ENCODE data around the gene SLC12A4.
"Not testable (repeated sequence)": the region's sequence is repeated elsewhere in the genome, so short reads cannot be mapped to it uniquely, and the experiment has no call there.

The SLC12A4 gene

GRCh38 chr16:67924140-67924906, 44.1 kb downstream of the SLC12A4 start:
- no peak for DNase-seq

DNA sequence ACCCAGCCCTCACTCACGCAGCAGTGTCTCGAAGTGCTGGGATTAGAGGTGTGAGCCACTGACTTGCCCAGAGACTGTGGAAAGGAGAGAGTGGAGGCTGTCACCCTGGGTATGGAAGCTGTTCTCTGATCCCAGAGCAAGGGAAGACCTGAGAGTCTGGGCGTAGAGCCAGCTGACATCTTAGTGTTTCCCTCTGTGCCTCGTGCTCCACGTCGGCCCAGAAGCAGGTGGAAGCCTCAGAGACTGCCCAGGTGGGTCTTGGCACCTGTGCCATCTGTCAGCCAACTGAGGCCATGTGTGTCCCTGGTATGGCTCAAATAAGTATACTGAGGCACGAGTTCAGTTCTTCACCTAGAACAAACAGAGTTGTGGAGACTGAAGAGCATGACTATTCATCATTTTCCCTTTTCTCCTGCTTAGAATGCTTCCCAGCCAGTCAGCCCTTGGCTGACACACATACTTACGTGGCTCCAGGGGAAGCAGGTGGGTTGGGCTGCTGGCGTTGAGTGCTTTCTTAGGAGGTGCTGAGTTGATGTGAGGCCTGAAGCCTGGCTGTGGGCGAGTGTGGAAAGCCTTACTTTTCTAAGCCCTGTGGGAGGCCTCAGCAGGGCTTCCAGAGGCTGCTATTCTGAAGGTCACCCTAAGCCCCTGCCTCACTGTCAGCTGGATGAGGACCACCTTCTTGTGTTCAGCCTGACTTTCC, 44.9 kb downstream of the SLC12A4 start:
- no peak for DNase-seq

DNA sequence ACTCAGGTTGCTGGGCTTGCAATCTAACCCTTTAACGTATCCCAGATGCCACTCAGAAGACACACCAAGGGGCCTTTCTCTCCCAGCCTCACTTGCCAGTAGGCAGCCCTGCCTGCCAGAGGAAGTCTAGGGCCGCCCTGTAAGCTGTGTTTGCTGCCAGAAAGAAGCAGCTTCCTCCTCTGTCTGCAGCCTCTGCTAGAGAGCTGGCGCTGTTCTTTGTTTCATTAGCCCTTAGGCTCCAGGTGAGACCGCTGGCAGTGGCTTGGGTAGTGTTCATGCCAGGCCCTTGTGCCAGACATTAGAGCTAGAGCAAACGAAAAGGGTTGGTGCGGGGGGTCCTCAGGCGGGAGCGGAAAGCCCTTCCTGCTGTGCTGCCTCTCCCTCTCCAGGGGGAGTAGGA, 45.7 kb downstream of the SLC12A4 start:
- no peak for DNase-seq

GRCh38 chr16:67922221-67922620, 46.2 kb downstream of the SLC12A4 start:
- no peak for DNase-seq

DNA sequence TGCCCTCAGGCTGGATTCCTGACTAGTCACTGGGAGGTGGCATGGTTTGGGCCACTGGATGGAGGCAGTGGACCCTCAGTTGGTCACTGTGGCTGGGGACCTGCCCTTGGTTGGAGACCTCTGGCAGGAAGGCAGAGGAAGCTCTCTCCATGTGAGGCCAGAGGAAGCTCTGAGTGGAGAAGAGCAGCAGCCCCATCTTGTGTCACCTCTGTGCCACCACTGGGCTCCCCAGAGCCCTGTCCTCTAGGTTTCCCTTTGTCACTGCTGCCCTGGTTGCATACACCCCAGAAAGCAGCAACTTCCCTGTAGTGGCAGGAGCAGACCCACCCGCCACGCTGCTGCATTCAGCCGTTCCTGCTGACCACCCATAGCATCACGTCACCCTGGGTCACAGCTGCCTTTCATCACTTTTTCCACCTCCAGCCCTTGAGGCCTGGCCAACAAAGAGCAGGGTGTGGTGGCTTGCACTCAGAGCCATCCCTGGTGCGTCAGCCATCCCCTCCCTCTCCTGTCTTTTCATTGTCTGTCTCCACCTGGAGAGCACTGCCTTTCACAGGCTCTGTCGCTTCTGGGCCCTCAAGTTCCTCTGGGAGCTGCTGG, 48.7 kb downstream of the SLC12A4 start:
- no peak for DNase-seq

- peak; percentile 62 to 70 for DNase-seq
Measured at GRCh38 chr16:67917852-67918236, 50.6 kb downstream of the SLC12A4 start.

- DNase-seq, result no peak
Measured at GRCh38 chr16:67917140-67917851, 51.1 kb downstream of the SLC12A4 start.

GRCh38 chr16:67915831-67916723, 52.4 kb downstream of the SLC12A4 start:
- no peak for DNase-seq

DNA sequence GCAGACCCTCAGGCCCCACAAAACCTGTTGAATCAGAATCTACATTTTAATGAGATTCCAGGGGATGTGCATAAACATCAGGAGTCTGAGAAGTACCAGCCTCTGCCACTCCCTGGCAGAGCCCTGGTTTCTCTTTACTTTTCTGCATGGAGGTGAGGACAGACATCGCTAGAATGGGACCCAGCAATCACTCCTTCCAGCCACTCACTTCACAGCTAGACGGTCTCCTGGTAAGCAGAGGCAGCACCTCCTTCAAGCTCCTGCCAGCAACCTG, 53.0 kb downstream of the SLC12A4 start:
- DNase-seq, result not testable (repeated sequence)

DNA sequence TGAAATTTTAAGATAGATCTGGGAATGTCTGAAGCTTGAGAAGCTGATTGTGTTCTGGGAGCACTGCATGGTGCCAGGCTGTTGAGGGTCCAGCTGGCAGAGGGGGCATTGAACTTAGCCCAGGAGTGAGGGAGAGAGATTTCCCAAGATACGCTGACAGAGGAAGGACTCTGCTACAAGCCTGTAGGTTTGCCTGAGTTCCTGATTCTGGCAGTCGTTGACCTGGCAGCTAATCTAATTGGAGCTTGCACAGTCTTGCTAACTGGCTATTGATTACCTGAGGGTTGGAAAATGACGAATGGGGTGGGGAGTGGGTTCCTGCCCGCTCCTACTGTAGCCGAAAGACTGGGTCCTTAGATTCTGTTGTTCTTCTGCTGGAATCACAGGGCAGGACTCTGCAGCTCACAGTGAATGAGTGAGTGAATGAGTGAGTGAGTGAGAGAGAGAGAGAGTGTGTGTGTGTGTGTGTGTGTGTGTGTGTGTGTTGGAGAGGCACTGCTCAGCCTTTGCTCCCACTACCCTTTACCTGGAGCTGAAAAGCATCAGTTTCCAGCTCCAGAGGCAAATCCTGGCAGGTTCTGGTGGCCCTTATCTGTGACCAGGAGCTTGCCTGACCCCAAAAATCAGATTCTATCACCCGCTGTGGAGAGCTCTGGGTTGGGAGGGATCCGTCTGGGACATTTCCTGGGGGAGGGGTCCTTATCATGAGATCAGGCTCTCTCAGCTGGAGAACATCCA, 53.5 kb downstream of the SLC12A4 start:
- DNase-seq, result no peak

- DNase-seq, result peak in 1 of 2 experiments; percentile 38
Measured at GRCh38 chr16:67910158-67910557, 58.3 kb downstream of the SLC12A4 start.

DNA sequence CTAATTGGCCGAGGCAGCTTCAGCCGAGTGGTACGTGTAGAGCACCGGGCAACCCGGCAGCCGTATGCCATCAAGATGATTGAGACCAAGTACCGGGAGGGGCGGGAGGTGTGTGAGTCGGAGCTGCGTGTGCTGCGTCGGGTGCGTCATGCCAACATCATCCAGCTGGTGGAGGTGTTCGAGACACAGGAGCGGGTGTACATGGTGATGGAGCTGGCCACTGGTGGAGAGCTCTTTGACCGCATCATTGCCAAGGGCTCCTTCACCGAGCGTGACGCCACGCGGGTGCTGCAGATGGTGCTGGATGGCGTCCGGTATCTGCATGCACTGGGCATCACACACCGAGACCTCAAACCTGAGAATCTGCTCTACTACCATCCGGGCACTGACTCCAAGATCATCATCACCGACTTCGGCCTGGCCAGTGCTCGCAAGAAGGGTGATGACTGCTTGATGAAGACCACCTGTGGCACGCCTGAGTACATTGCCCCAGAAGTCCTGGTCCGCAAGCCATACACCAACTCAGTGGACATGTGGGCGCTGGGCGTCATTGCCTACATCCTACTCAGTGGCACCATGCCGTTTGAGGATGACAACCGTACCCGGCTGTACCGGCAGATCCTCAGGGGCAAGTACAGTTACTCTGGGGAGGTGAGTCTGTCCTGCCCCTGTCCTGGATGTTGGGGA, 59.2 kb downstream of the SLC12A4 start:
- no peak for DNase-seq

DNA sequence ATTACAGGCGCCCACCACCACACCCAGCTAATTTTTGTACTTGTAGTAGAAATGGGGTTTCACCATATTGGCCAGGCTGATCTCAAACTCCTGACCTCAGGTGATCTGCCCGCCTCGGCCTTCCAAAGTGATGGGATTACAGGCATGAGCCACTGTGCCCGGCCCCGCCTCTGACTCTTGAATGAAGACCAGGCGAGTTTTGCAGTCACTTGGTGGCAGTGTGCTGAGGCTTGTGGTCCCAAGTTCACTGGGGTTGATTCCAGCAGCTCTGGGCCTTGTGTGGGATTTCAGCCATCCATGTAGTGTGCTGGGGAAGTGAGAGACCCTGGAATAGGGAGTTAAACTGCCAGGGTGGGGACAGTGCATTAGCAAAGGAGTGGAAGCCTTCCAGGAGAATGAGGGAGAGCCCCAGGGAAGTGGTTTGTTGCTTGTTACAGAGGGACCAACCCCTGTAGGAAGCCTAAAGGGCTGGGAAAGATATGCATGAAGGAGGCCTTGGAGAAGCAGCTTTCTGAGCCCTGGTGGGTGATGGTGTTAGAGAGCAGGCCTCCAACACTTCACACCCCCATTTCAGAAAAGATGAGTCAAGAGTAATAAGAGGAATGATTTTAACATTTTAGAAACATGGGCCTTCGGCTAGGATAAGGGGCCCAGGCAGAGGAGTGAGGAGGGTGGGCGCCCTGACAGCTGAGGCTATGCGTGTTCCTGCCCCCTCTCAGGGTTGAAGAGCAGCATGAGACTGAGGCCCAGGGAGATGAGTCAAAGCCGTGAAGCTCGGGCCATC, 60.8 kb downstream of the SLC12A4 start:
- DNase-seq, result no peak

GRCh38 chr16:67902831-67903230, 65.6 kb downstream of the SLC12A4 start:
- DNase-seq, result no peak

- no peak for DNase-seq
Measured at GRCh38 chr16:67901734-67902133, 66.7 kb downstream of the SLC12A4 start.

DNA sequence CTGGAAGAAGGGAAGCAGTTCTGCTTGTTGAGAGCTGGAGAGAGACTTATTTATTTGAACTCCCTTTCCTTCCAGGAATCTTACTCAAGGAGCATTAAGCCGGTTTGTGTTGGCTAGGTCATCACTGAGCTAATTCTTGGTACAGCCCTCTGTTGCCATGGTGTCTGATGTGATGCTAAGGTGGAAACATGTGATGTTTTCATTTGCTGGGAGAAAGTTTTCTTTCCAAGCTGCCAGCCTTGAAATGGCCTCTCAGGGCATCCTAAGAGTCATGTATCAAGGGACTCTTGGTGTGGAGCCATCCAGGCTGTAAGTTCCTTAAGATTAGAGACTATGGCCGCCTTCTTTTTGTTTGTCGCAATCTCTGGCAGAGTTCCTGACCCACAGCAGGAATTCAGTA, 71.2 kb downstream of the SLC12A4 start:
- no peak for DNase-seq

DNA sequence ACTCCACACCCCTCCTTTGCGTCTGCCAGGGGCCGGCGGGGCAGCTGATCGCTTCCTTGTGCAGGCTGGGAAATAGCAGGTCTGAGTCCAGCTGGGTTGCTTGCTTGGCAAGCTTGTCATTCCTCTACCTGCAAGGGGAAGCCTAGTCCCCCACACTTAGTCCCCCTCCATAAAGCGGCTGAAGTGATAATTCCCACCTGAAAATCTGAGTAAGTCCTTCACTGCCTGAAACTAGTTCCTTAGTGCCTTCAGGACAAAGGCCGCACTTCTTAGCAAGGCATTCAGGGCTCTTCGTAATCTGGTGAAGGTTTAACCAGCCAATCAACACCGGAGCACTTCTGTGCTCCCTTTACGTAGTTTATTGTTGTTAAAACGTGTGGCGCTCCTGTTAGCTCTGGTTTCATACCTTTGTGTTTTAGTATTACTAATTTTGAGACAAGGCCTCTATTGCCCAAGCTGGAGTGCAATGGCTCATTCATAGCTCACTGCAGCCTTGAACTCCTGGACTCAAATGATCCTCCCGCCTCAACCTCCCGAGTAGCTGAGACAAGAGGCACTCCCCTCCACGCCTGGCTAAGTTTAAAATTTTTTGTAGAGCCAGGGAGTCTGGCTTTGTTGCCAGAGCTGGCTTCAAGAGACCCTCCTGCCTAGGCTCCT, 74.6 kb downstream of the SLC12A4 start:
- DNase-seq, result no peak

Measured in activated T-cell treated with anti-CD3 and anti-CD28 coated beads, Interleukin-2, amount 50 U/mL, for 48 hours (primary cell).